HCT116 (cell line): ENCODE data around the gene CCDC17. TPM values are rescaled to one million over a fixed set of nuclear protein-coding genes. Genes with fewer than 3 reads are reported as not detected.

ENCODE experiments used
- ATAC-seq: fragments of 200-7000 bp; cut with Tn5 transposase; 2 replicates; pipeline ENCODE4 v1.9.1; 2020; ENCODE audit warnings: mild to moderate bottlenecking, moderate library complexity
- BruUV-seq: library from RNA; stranded (reverse); fragments of 400-500 nt; replicated peaks from 2 replicates; lab custom pipeline; 2021; lab: Mats Ljungman, UMichigan
- CTCF ChIA-PET: fragments of 300-600 bp; sonication (Branson Sonifier 250); formaldehyde crosslinking; loops from one replicate; lab custom pipeline; 2021; ENCODE audit warnings: antibody characterized with exemption; lab: Charles Lee
- POLR2A ChIA-PET: fragments of 300-600, 350-600 bp; sonication (Branson Sonifier 250); formaldehyde crosslinking; loops from one replicate; lab custom pipeline; 2021; ENCODE audit warnings: antibody characterized with exemption; lab: Charles Lee
- RAD21 ChIA-PET, 2 experiments: fragments of 300-600 bp; sonication (Branson Sonifier 250); formaldehyde crosslinking; loops; one replicate each; lab custom pipeline; 2023; ENCODE audit warnings: low total read pairs in 2 of 2; ENCODE audit not compliant: uncharacterized antibody in 2 of 2, unreplicated experiment in 2 of 2, low non-redundant PET in 1 of 2; lab: Charles Lee
- DNase-seq: peaks from one replicate; pipeline ENCODE4 v3.0.0-alpha.2; 2010; ENCODE audit warnings: low read depth, low spot score
- H2AFZ ChIP-seq: fragments of 200-600 bp; shearing (Covaris generic), sonication (generic); 2 replicates; pipeline ENCODE4 v1.6.1; 2017; ENCODE audit warnings: low read depth, mixed run types, mixed read lengths, antibody characterized with exemption, low read length; ENCODE audit not compliant: poor library complexity, severe bottlenecking
- H3K27ac ChIP-seq: 2 replicates; pipeline ENCODE4 v1.5.1; 2012; ENCODE audit warnings: low read depth, low read length
- H3K27me3 ChIP-seq: fragments of 200-600 bp; sonication (generic); 2 replicates; pipeline ENCODE4 v1.6.1; 2016; ENCODE audit warnings: mixed run types, low read length, mixed read lengths; ENCODE audit not compliant: insufficient read depth
- H3K36me3 ChIP-seq, 2 experiments: fragments of 200-500 bp in 1 of 2; fragments of 200-600 bp in 1 of 2; sonication (Bioruptor generic) in 1 of 2; sonication (generic) in 1 of 2; 2 replicates each; pipeline versions ENCODE4 v1.5.1 to v1.6.1; 2014 to 2016; ENCODE audit warnings: low read length in 2 of 2, inconsistent platforms in 1 of 2, mixed read lengths in 1 of 2, mixed run types in 1 of 2; ENCODE audit not compliant: insufficient read depth in 2 of 2, control insufficient read depth in 1 of 2
- H3K4me1 ChIP-seq, 2 experiments: fragments of 200-600 bp in 1 of 2; sonication (generic) in 1 of 2; 2 replicates each; pipeline versions ENCODE4 v1.5.1 to v1.6.1; 2012 to 2017; ENCODE audit warnings: low read length in 2 of 2, inconsistent platforms in 1 of 2, mild to moderate bottlenecking in 1 of 2, mixed read lengths in 1 of 2, mixed run types in 1 of 2, moderate library complexity in 1 of 2; ENCODE audit not compliant: insufficient read depth in 2 of 2, control insufficient read depth in 1 of 2
- H3K4me2 ChIP-seq: fragments of 200-600 bp; sonication (generic); 2 replicates; pipeline ENCODE4 v1.6.1; 2017; ENCODE audit warnings: mixed run types, low read length, mixed read lengths
- H3K4me3 ChIP-seq, 2 experiments: fragments of 200-600 bp in 1 of 2; sonication (generic) in 1 of 2; replicated peaks in 1 of 2; 2 replicates each; pipeline ENCODE4 v1.5.1; 2011 to 2016; ENCODE audit warnings: low read length in 2 of 2, control low read depth in 1 of 2, low read depth in 1 of 2, mild to moderate bottlenecking in 1 of 2, mixed read lengths in 1 of 2, mixed run types in 1 of 2
- H3K79me2 ChIP-seq: fragments of 200-600 bp; sonication (generic); 2 replicates; pipeline ENCODE4 v1.6.1; 2017; ENCODE audit warnings: mild to moderate bottlenecking, mixed run types, low read length, moderate library complexity, mixed read lengths; ENCODE audit not compliant: insufficient read depth
- H3K9ac ChIP-seq: fragments of 200-600 bp; sonication (generic); 2 replicates; pipeline ENCODE4 v1.6.1; 2016; ENCODE audit warnings: low read length, mixed read lengths
- H3K9me2 ChIP-seq: fragments of 200-600 bp; sonication (generic), shearing (Covaris generic); 2 replicates; pipeline ENCODE4 v1.6.1; 2017; ENCODE audit warnings: mixed run types, mild to moderate bottlenecking, moderate library complexity; ENCODE audit not compliant: insufficient read depth
- H3K9me3 ChIP-seq, 2 experiments: fragments of 200-500 bp in 1 of 2; fragments of 200-600 bp in 1 of 2; sonication (Bioruptor generic) in 1 of 2; sonication (generic) in 1 of 2; 2 replicates each; pipeline ENCODE4 v1.6.1; 2014 to 2017; ENCODE audit warnings: low read length in 2 of 2, mixed read lengths in 2 of 2, inconsistent platforms in 1 of 2, low read depth in 1 of 2, mild to moderate bottlenecking in 1 of 2, mixed run types in 1 of 2, moderate library complexity in 1 of 2; ENCODE audit not compliant: control insufficient read depth in 1 of 2, insufficient read depth in 1 of 2
- H4K20me1 ChIP-seq: fragments of 200-600 bp; sonication (generic), shearing (Covaris generic); 2 replicates; pipeline ENCODE4 v1.6.1; 2017; ENCODE audit warnings: mixed run types, mild to moderate bottlenecking, moderate library complexity; ENCODE audit not compliant: insufficient read depth
- CBX3 ChIP-seq: IDR thresholded peaks from 2 replicates; pipeline ENCODE4 v1.6.1; 2012; ENCODE audit warnings: low read depth
- ELF1 ChIP-seq: IDR thresholded peaks from 2 replicates; pipeline ENCODE4 v1.6.1; 2012; ENCODE audit warnings: low read depth, borderline replicate concordance
- TCF7L2 ChIP-seq: IDR thresholded peaks from 2 replicates; pipeline ENCODE4 v1.7.0; 2011; ENCODE audit warnings: borderline replicate concordance, inconsistent platforms; ENCODE audit not compliant: insufficient read depth, insufficient read length; ENCODE audit errors: extremely low read depth
- ZNF274 ChIP-seq: fragments of 200-500 bp; sonication (Bioruptor generic); IDR thresholded peaks from 2 replicates; pipeline ENCODE4 v1.6.1; 2014; ENCODE audit warnings: mild to moderate bottlenecking, low read depth, low read length, inconsistent platforms
- intact Hi-C: fragments of 100-400 bp; cut with micrococcal nuclease; formaldehyde crosslinking; loops from 2 replicates; pipeline ENCODE4 v1.10.0; 2022
- total RNA-seq: library from RNA; stranded (reverse); gene quantifications from one replicate; pipeline ENCODE4 v1.2.1, GENCODE V29; 2021; ENCODE audit not compliant: unreplicated experiment

The CCDC17 gene
- total RNA-seq, 1 experiment from 2014 or later, result 2.4 TPM

GRCh38 chr1:45583264-45583665 is 40.6 kb downstream of the CCDC17 start:
- H3K9me2 ChIP-seq, result no peaks in the 10 kb centered on the region
- H4K20me1 ChIP-seq, result peaks cover 25% of the 10 kb centered on the region; the same call in 1 of the 2 replicates
- RAD21 ChIA-PET, result no interaction called here
- peak; percentile 95 for DNase-seq
- peak; percentile 88 for ATAC-seq
- peaks cover 10 to 19% of the 10 kb centered on the region in 2 experiments for H3K4me1 ChIP-seq
- H3K79me2 ChIP-seq, result peaks cover 43% of the 10 kb centered on the region
- intact Hi-C loops, result loop anchor here (10.0 kb wide), 1 partner anchor 302 kb away; no protein-coding TSS in a partner anchor
- TF ChIP-seq TCF7L2 (peak; percentile 6), CBX3 (no peak)
- peak overlapping the region; percentile 87 for H3K27ac ChIP-seq
- peak overlapping the region; percentile 98 for H3K4me2 ChIP-seq
- H3K27me3 ChIP-seq, result no peaks in the 10 kb centered on the region
- H3K9ac ChIP-seq, result peak overlapping the region; percentile 99
- CTCF ChIA-PET, result interaction anchor here (0.9 kb wide), 2 partner anchors 13 to 70 kb away, joined by 3 to 4 read pairs; no protein-coding TSS in a partner anchor
- peak overlapping the region; percentile 97 for H2AFZ ChIP-seq
- H3K36me3 ChIP-seq, result peaks cover 0 to 17% of the 10 kb centered on the region in 2 experiments; a peak in 1 of 4 replicates
- POLR2A ChIA-PET, result interaction anchor here (0.6 to 1.8 kb wide), 15 partner anchors 8 to 862 kb away, joined by 3 to 7 read pairs (median 4); partner anchors contain the start of genes CCDC163, HECTD3, MMACHC and PRDX1
- peak overlapping the region; percentile 98 to 99 for H3K4me3 ChIP-seq
- H3K9me3 ChIP-seq, result no peaks in the 10 kb centered on the region
- TSS peak; percentile 81 for BruUV-seq

GRCh38 chr1:45574105-45574626 is 49.7 kb downstream of the CCDC17 start:
- Histone ChIP-seq H3K4me1 (no peaks in the 10 kb centered on the region), H2AFZ (no peak overlapping the region), H3K36me3 (peaks cover 0 to 7% of the 10 kb centered on the region in 2 experiments; a peak in 3 of 4 replicates), H3K4me3 (no peak overlapping the region), H3K4me2 (no peak overlapping the region), H3K9me2 (no peaks in the 10 kb centered on the region), H4K20me1 (no peaks in the 10 kb centered on the region), H3K9ac (no peak overlapping the region), H3K9me3 (no peaks in the 10 kb centered on the region), H3K79me2 (no peaks in the 10 kb centered on the region), H3K27me3 (no peaks in the 10 kb centered on the region), H3K27ac (no peak overlapping the region)
- TF ChIP-seq ZNF274 (no peak), ELF1 (no peak)
- no TSS peak for BruUV-seq
- no peak for DNase-seq
- ChIA-PET POLR2A (interaction anchor here (1.3 to 1.9 kb wide), 2 partner anchors 9 to 23 kb away, joined by 4 to 5 read pairs; partner anchors contain the start of gene AKR1A1), CTCF (no interaction called here), RAD21 (no interaction called here)
- ATAC-seq, result no peak
- intact Hi-C loops, result loop anchor here (5.0 kb wide), 3 partner anchors 232 to 787 kb away; partner anchors contain the start of genes BEST4, MUTYH and TOE1
